GM19452 (cell line): ENCODE measurements around the gene TPM1.
"Not testable (repeated sequence)": the region's sequence is repeated elsewhere in the genome, so short reads cannot be mapped to it uniquely, and the experiment has no call there.

ENCODE experiments used
- ATAC-seq: cut with Tn5 transposase; IDR thresholded peaks from one replicate; pipeline ENCODE4 v1.9.1; 2021; ENCODE audit not compliant: unreplicated experiment

Gene TPM1

DNA sequence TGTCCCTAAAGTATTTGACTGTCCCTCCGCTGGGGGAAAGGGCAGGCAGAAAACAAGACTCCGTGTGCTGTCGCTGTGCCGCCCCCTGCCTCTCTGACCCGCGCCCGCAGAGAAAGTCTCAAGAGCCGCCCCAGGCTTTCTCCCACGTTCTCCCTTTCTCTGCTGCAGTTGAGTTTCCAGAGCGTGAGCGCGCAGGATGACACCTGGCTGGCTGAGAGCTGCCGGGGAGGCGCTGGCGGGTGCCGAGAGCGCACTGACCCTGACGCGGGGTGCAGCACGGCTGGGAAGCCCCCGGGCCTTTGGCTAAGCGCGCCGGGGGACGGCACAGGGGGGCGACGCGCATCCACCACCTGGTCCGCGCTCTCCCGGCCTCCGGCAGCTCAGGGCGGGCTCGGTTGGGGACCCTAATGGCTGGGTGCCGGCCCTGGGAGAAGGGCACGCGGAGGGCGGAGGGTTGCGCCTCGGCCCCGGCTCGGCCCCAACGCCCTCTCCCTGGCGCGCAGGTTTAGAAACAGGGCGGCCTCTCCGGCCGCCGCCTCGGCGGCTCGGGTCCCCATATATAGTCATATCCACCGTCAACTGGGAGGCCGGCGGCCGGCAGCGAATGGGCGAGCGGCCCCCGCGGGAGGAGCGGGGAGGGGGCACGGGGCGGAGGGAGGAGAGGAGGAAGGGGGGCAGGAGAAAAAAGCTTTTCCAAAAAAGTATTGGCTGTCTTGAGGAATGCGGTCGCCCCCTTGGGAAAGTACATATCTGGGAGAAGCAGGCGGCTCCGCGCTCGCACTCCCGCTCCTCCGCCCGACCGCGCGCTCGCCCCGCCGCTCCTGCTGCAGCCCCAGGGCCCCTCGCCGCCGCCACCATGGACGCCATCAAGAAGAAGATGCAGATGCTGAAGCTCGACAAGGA, at the start of gene TPM1:
TPM1 (plus strand) TSS at position 774 of the 903 bp plus-strand sequence; CDS start at position 857, 83 bp downstream.
- ATAC-seq, result no peak

GRCh38 chr15:62993066-62993465, 49.5 kb upstream of the TPM1 start:
- ATAC-seq, result no peak

DNA sequence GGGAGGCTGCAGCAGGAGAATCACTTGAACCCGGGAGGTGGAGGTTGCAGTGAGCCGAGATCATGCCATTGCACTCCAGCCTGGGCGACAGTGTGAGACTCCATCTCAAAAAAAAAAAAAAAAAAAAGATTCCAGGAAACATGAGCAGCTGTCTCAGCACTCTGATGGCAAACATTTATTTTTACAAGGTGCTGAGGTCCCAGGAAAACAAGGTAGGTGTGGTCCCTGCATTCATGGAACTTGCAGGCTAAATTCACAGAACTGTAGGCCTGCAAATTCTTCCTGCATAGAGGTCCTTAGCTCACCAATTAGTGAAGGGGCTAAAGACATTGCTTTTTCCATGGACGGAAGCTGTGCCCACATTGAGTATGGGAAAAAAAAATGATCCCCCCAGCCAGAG, 48.9 kb upstream of the TPM1 start:
- not testable (repeated sequence) for ATAC-seq

DNA sequence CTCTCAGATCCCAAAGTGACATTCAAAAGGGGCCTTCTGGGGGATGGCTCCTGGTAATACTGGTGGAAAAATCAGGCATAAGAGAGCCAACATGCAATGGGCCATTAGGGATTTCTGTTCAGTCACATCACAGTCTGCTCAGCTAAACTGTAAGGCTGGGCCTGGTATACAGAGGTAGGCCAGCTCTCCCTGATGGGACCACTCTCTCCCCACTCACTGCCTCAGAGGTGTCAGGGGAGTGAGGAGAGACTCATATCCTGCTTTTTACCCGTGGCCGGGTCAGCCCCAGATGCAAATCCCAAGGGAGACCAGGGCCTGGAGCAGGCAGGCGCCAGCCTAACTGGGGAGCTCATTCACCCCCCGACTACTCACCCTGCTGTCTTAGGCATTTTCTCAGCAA, 48.1 kb upstream of the TPM1 start:
- ATAC-seq, result no peak

GRCh38 chr15:62994975-62995681, 47.4 kb upstream of the TPM1 start:
- ATAC-seq, result no peak

- no peak for ATAC-seq
Observed at GRCh38 chr15:62997441-62997840, 45.1 kb upstream of the TPM1 start.

DNA sequence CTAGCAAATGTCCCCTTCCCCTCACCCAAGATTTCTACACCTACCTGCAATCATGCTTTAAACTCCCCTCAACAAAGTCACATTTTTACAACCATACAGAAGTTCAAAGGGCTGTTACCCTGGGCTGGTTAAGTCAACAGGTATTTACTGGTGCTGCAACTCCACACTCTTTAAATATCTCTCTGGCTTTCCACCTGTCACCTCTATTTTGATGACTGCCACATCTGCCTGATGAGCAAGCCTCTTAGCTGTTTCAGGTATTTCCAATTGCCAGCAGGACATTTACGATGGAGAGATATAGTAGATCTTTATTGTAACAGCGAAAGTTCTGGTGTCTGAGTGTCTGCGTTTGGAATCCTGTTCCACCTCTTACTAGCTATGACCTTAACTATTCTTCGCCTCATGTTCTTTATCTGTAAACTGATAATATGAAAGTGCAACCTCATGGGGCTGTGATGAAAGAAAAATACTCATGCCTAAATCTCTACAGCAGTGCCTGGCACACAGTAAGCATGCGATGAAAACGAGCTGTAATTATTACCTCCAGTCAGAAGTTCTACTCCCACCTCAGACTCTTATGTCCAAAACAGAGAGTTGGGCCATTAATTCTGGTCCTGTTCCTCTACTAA, 44.2 kb upstream of the TPM1 start:
- no peak for ATAC-seq

GRCh38 chr15:62999178-62999577, 43.4 kb upstream of the TPM1 start:
- no peak for ATAC-seq

- no peak for ATAC-seq
Observed at GRCh38 chr15:62999923-63000561, 42.5 kb upstream of the TPM1 start.

- no peak for ATAC-seq
Observed at GRCh38 chr15:63000706-63001105, 41.8 kb upstream of the TPM1 start.

DNA sequence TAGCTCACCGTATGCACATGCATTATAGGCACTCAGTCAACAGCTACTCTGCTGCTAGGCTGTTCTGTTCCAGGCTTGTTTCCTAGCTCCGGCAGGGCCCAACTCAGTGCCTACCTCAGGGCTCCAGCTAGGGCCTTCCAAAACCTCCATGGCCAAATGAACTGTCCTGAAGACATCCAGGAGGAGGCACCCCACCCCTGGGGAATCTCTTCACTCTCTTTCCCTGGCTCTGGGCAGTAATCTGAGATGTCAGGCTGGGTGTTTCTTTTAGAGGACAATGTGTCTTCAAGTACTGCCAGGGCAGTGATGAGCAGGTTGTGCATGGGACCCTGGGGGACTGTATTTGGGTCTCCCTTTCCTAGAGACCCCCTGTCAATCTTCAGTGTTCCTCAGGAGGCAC, 38.3 kb upstream of the TPM1 start:
- ATAC-seq, result no peak

GRCh38 chr15:63006032-63006878, 36.3 kb upstream of the TPM1 start:
- ATAC-seq, result no peak

- ATAC-seq, result no peak
Observed at GRCh38 chr15:63008333-63009049, 34.1 kb upstream of the TPM1 start.

DNA sequence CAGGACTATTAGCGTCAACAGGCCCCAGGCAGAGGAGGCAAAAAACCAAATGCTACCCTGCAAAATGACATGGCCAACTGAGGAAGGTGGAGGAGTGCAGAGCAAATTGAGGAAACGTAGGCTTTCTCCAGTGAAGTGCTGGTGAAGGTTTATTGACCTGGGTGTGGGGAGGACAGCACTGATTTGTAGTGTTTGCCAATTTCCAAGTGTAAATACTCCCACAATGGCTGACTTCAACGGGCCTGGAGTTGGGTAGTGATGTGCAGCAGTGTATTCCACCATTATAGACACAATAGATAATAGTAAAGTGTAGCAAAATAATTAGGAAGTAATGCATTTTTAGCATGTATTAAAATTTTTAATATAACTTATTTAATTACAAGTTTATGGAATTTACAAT, 32.2 kb upstream of the TPM1 start:
- no peak for ATAC-seq

- ATAC-seq, result no peak
Observed at GRCh38 chr15:63010920-63011693, 31.4 kb upstream of the TPM1 start.

GRCh38 chr15:63012444-63012843, 30.1 kb upstream of the TPM1 start:
- ATAC-seq, result no peak

GRCh38 chr15:63013052-63013808, 29.3 kb upstream of the TPM1 start:
- no peak for ATAC-seq

- ATAC-seq, result no peak
Observed at GRCh38 chr15:63014578-63014977, 28.0 kb upstream of the TPM1 start.
